Naive B cell (primary cell): Measurements from ENCODE around the gene PLXNA3. TPM values are rescaled to one million over a fixed set of nuclear protein-coding genes. Genes with fewer than 3 reads are reported as not detected.

Experiments
- polyA plus RNA-seq, 6 donors: library from polyadenylated mRNA; unstranded; fragments of 300-500 nt; fragmentation: Illumina TruSeq; gene quantifications; one replicate each; pipeline ENCODE4 v1.2.3, GENCODE V29; 2021; ENCODE audit warnings: low read depth in 6 of 6

Gene PLXNA3
- polyA plus RNA-seq, 6 donors from 2014 or later: 0.68 to 1.6 (median 0.99) TPM

Other genes with a start within 250 kb of the PLXNA3 start
- not detected for gene OPN1MW2, start 238.5 kb upstream of the PLXNA3 start, polyA plus RNA-seq
- under 1 TPM in 1 of 6 donors, not detected in 5; 0.13 TPM for gene OPN1MW3, start 200.7 kb upstream of the PLXNA3 start, polyA plus RNA-seq
- not detected for gene TEX28, start 163.2 kb upstream of the PLXNA3 start, polyA plus RNA-seq
- under 1 TPM in 5 of 6 donors, not detected in 1; 0.27 to 0.57 (median 0.38) TPM for gene TKTL1, start 162.5 kb upstream of the PLXNA3 start, polyA plus RNA-seq
- gene FLNA, start 83.6 kb upstream of the PLXNA3 start, polyA plus RNA-seq: 100 to 1,000 TPM in 2 of 6 donors, 10 to 100 TPM in 4; 39.6 to 269 (median 78.3) TPM
- gene EMD, start 79.0 kb upstream of the PLXNA3 start, polyA plus RNA-seq: 10 to 100 TPM; 25.0 to 29.6 (median 27.2) TPM
- gene RPL10, start 59.9 kb upstream of the PLXNA3 start, polyA plus RNA-seq: 1,000 to 10,000 TPM; 3,636 to 5,147 (median 4,635) TPM
- gene DNASE1L1, start 49.0 kb upstream of the PLXNA3 start, polyA plus RNA-seq: 10 to 100 TPM in 5 of 6 donors, 1 to 10 TPM in 1; 9.5 to 23.1 (median 14.3) TPM
- 10 to 100 TPM; 31.6 to 50.2 (median 36.6) TPM for gene TAFAZZIN, start 46.7 kb upstream of the PLXNA3 start, polyA plus RNA-seq
- gene ATP6AP1, start 29.6 kb upstream of the PLXNA3 start, polyA plus RNA-seq: 100 to 1,000 TPM in 1 of 6 donors, 10 to 100 TPM in 5; 81.8 to 173 (median 88.7) TPM
- gene GDI1, start 21.1 kb upstream of the PLXNA3 start, polyA plus RNA-seq: 10 to 100 TPM; 28.4 to 44.3 (median 35.5) TPM
- 10 to 100 TPM; 23.8 to 35.2 (median 28.2) TPM for gene FAM50A, start 14.1 kb upstream of the PLXNA3 start, polyA plus RNA-seq
- 10 to 100 TPM; 36.4 to 47.6 (median 40.9) TPM for gene LAGE3, start 21.0 kb downstream of the PLXNA3 start, polyA plus RNA-seq
- gene UBL4A, start 28.3 kb downstream of the PLXNA3 start, polyA plus RNA-seq: 10 to 100 TPM; 18.7 to 39.4 (median 33.0) TPM
- gene SLC10A3, start 32.3 kb downstream of the PLXNA3 start, polyA plus RNA-seq: 10 to 100 TPM; 33.5 to 65.1 (median 38.0) TPM
- gene FAM3A, start 58.0 kb downstream of the PLXNA3 start, polyA plus RNA-seq: 10 to 100 TPM; 13.4 to 24.1 (median 16.7) TPM
- gene G6PD, start 88.6 kb downstream of the PLXNA3 start, polyA plus RNA-seq: 1 to 10 TPM; 3.3 to 6.1 (median 4.4) TPM
- gene IKBKG, start 89.3 kb downstream of the PLXNA3 start, polyA plus RNA-seq: 10 to 100 TPM; 18.3 to 34.0 (median 26.5) TPM
- not detected for gene CTAG1A, start 126.9 kb downstream of the PLXNA3 start, polyA plus RNA-seq
- gene CTAG1B, start 161.0 kb downstream of the PLXNA3 start, polyA plus RNA-seq: not detected
- not detected for gene CTAG2, start 195.3 kb downstream of the PLXNA3 start, polyA plus RNA-seq